22Rv1 (cell line): ENCODE measurements around the gene IBSP.

ENCODE experiments used
- H3K27ac ChIP-seq: fragments of 450-650 bp; 2 replicates; pipeline ENCODE4 v1.5.1; 2017
- ZFX ChIP-seq: fragments of 450-650 bp; IDR thresholded peaks from 2 replicates; pipeline ENCODE4 v1.6.1; 2017; ENCODE audit warnings: antibody characterized with exemption, borderline replicate concordance
- TF ChIP-seq, protein P1 (sequence below): fragments of 450-650 bp; IDR thresholded peaks from 2 replicates; pipeline ENCODE4 v1.5.1; 2017; ENCODE audit warnings: mild to moderate bottlenecking

Gene IBSP

DNA sequence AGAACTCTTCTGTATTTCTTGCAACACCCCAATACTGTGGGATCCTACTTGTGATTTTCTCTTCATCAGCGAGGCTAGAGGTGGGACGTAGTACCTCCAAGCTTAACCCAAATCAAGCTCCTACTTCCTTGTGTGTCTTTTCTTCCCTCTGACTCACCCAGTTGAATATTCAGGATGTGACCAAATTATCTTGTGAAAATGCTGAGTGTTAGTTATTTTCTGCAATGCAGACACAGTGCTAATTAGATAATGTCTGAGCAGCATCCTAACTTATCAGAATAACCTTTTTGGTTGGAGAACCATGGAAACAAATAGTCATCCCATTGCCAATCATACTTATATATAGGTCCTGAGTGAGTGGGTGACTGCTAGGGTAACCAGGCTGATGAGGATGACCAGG, 35.8 kb downstream of the IBSP start:
- H3K27ac ChIP-seq: no peak overlapping the region
- TF ChIP-seq ZFX: no peak
- TF ChIP-seq, protein P1, sequence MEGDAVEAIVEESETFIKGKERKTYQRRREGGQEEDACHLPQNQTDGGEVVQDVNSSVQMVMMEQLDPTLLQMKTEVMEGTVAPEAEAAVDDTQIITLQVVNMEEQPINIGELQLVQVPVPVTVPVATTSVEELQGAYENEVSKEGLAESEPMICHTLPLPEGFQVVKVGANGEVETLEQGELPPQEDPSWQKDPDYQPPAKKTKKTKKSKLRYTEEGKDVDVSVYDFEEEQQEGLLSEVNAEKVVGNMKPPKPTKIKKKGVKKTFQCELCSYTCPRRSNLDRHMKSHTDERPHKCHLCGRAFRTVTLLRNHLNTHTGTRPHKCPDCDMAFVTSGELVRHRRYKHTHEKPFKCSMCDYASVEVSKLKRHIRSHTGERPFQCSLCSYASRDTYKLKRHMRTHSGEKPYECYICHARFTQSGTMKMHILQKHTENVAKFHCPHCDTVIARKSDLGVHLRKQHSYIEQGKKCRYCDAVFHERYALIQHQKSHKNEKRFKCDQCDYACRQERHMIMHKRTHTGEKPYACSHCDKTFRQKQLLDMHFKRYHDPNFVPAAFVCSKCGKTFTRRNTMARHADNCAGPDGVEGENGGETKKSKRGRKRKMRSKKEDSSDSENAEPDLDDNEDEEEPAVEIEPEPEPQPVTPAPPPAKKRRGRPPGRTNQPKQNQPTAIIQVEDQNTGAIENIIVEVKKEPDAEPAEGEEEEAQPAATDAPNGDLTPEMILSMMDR: no peak

DNA sequence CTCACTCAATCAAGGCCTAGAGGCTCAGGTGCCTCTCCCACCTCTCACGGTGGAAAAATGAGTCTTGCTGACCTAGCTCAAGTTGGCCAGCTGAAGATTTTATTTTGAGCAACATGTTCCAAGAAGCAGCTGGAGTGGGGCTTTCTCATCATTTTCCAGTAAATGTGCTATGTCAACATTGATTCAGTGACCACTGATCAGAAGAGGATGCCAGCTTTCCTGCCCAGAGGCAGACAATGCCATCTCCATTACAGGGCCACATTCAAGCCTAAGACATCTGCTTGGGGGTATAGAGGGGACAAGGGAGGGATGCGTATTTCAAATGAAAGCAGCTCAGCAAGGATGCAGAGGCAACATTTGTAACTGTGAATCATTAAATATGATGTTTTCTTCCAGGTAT, 36.4 kb downstream of the IBSP start:
- no peak overlapping the region for H3K27ac ChIP-seq
- TF ChIP-seq, protein P1: no peak
- no peak for TF ChIP-seq ZFX

DNA sequence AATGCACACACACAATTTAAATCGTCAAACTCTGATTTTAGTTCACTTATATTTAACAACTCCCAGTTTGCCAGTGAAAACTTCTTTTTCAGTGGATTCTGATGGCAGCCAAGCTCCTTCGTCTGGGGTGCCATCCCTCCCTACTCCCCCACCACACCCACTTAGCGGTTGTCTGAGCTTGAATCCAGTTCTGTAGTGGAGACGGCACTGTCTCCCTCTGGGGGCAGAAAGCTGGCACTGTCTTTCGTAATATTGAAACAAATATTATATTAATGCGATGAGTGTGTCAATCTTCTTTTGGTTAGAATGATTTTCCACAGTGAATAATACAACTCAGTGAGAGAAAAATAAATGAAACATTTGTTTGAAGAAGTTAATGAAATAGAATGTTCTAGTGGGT, 38.9 kb downstream of the IBSP start:
- no peak overlapping the region for H3K27ac ChIP-seq
- TF ChIP-seq, protein P1: peak; percentile 58
- no peak for TF ChIP-seq ZFX

DNA sequence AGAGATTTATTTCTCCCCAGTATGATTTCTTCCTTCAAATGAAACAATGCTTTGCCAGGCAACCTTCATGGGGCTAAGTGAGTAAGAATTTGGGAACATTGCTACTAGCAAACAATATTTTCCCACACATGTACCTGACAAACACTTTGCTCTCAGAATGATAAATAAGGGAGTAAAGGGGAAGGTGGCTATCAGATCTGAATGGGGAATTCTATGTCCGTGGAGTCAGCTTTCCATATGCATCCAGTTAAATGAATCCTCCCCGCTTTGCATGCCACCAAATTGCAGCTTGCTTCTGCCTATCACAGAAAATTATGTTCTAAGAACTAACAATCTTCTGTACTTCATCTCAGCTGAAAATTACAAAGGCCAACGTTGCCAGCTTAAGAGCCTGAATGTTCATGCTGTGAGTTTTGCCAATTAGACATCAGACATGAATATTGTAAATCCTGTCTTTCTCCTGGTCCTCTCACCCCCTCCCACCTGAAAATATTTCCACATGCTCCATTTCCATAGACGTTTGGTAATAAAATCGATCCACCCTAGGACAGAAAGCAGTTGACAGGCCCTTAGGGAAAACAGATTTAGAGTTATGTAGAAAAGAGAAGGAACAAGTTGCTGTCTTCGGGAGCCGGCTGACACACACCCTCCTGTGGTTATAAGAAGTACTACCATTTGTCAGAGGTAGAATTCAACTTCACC, 39.7 kb downstream of the IBSP start:
- no peak for TF ChIP-seq ZFX
- TF ChIP-seq, protein P1: peak; percentile 85
- no peak overlapping the region for H3K27ac ChIP-seq

DNA sequence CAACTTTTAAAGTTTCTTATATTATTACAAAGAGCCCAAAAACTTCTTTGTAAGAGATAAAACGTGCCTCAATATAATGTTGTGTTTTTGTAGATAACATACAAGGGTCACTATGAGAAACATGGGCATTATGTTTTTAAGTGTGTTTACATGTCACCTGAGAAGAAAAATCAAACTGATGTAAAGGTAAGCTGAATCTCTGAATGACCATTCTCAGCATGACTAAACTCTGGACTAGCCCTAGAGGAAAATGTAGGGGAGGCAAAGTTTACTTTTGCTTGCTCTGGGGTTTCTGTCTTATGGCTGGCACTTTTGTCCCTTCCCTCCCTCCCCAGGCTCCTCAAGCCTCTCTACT, 40.2 kb downstream of the IBSP start:
- TF ChIP-seq, protein P1: peak; percentile 60
- TF ChIP-seq ZFX: no peak
- H3K27ac ChIP-seq: no peak overlapping the region

DNA sequence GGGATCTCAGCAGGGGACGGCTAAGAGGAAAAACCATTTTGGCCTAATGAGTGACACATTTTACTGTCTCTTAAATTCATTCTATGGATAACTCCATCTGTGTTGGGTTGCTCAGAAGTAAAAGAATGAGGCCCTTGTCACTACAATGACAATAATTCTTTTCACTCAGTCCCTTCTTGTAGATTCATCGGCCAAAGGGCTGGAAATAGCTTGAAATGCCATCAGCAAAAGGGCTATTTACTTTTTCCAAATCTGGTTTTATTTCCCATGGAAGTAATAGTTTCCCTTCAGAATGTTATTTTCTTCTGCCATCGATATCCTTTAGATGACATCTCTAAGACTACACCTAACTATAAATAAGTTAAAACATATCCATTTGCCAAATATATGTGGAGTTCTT, 40.8 kb downstream of the IBSP start:
- no peak overlapping the region for H3K27ac ChIP-seq
- TF ChIP-seq ZFX: no peak
- TF ChIP-seq, protein P1: no peak

DNA sequence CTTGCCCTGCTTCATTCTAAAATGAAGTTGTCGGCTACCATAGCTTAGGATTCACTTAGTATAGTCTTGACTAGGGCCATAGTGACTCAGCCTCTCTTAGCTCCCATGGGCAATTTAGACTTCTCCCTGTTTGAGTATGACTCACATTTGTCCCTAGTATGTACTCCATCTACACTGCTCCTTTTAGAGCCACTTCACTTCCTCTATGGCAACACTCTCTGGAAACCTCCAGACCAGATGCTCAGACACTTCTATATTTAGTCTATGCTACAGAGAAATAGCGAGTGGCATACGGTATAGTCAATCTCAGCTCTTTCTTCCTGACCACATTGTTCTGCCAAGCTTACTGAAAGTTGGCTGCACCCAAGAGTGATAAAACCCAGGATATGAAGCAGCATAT, 44.6 kb downstream of the IBSP start:
- no peak overlapping the region for H3K27ac ChIP-seq
- no peak for TF ChIP-seq ZFX
- TF ChIP-seq, protein P1: no peak
